DND-41 (cell line): Measurements from ENCODE around the gene PRTFDC1.
A peak's percentile ranks its signal among the peaks of the same experiment; 100 is the strongest.

Source experiments
- ATAC-seq: fragments of 200-7000 bp; cut with Tn5 transposase; 3 replicates; pipeline ENCODE4 v1.9.1; 2021; ENCODE audit warnings: low read depth; ENCODE audit not compliant: insufficient read depth
- DNase-seq: peaks from one replicate; pipeline ENCODE4 v3.0.0-alpha.2; 2020
- H2AFZ ChIP-seq: 2 replicates; pipeline ENCODE4 v1.6.0; 2012; ENCODE audit warnings: low read depth, low read length
- H3K27ac ChIP-seq: 2 replicates; pipeline ENCODE4 v1.5.1; 2012; ENCODE audit warnings: low read length, inconsistent platforms
- H3K27me3 ChIP-seq: fragments of 200-600 bp; sonication (generic); 2 replicates; pipeline ENCODE4 v1.6.0; 2012; ENCODE audit warnings: low read length, mild to moderate bottlenecking, inconsistent platforms; ENCODE audit not compliant: insufficient read depth, poor library complexity
- H3K36me3 ChIP-seq: 2 replicates; pipeline ENCODE4 v1.5.1; 2012; ENCODE audit warnings: low read length, inconsistent platforms; ENCODE audit not compliant: insufficient read depth
- H3K4me1 ChIP-seq: 2 replicates; pipeline ENCODE4 v1.5.1; 2012; ENCODE audit warnings: mild to moderate bottlenecking, low read length; ENCODE audit not compliant: insufficient read depth
- H3K4me2 ChIP-seq: 2 replicates; pipeline ENCODE4 v1.6.0; 2012; ENCODE audit warnings: mild to moderate bottlenecking, moderate library complexity, low read length, inconsistent platforms; ENCODE audit not compliant: insufficient read depth
- H3K4me3 ChIP-seq, 2 experiments: fragments of 200-600 bp in 1 of 2; shearing (Covaris generic) in 1 of 2; 2 replicates each; pipeline ENCODE4 v1.5.1; 2012 to 2016; ENCODE audit warnings: inconsistent platforms in 2 of 2, low read length in 2 of 2, mild to moderate bottlenecking in 2 of 2, low read depth in 1 of 2, moderate library complexity in 1 of 2
- H3K79me2 ChIP-seq: 2 replicates; pipeline ENCODE4 v1.6.0; 2012; ENCODE audit warnings: low read length, inconsistent platforms; ENCODE audit not compliant: insufficient read depth
- H3K9ac ChIP-seq: 2 replicates; pipeline ENCODE4 v1.6.0; 2012; ENCODE audit warnings: low read depth, mild to moderate bottlenecking, inconsistent platforms, low read length, moderate library complexity
- H3K9me3 ChIP-seq: 2 replicates; pipeline ENCODE4 v1.5.1; 2012; ENCODE audit warnings: low read length, moderate library complexity, mild to moderate bottlenecking, inconsistent platforms; ENCODE audit not compliant: insufficient read depth, severe bottlenecking
- H4K20me1 ChIP-seq: 2 replicates; pipeline ENCODE4 v1.6.0; 2012; ENCODE audit warnings: low read length; ENCODE audit not compliant: insufficient read depth
- EZH2 ChIP-seq: IDR thresholded peaks from 3 replicates; pipeline ENCODE4 v1.6.1; 2012; ENCODE audit warnings: borderline replicate concordance, low read depth, mild to moderate bottlenecking, moderate library complexity, low read length, inconsistent platforms; ENCODE audit not compliant: severe bottlenecking
- TF ChIP-seq, protein P1 (sequence below): IDR thresholded peaks from 2 replicates; pipeline ENCODE4 v1.5.1; 2012; ENCODE audit warnings: borderline replicate concordance, low read length, moderate library complexity, mild to moderate bottlenecking; ENCODE audit not compliant: poor library complexity, severe bottlenecking; ENCODE audit errors: extremely low read depth

PRTFDC1 gene

DNA sequence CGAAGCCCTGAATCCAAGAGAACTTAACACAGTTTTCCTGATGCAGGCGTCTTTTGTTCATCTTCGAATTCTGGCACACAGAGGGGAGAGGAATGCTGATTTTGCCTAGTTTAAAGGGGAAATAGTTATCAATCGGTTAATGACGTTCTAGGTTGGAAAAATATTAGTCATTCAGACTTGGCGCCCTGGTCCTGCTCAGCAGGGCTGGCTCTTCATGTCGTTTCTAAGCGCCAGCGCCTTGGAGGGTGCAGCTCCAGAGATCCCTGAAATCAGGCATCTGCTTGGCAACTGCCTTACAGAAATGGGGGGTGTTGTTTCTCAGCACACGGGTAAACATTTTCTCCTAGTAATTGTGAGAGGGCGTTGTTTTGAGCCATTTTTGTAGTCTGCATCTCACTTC, 1.3 kb upstream of the PRTFDC1 start:
- Histone ChIP-seq H3K79me2 (no peaks in the 10 kb centered on the region), H3K9me3 (no peaks in the 10 kb centered on the region), H3K36me3 (no peaks in the 10 kb centered on the region), H3K4me2 (no peak overlapping the region), H3K27me3 (no peaks in the 10 kb centered on the region), H3K9ac (no peak overlapping the region), H3K4me1 (peaks cover 26% of the 10 kb centered on the region), H2AFZ (peak overlapping the region; percentile 84), H3K4me3 (no peak overlapping the region), H3K27ac (no peak overlapping the region), H4K20me1 (no peaks in the 10 kb centered on the region)
- DNase-seq (no peak), ATAC-seq (no peak)
- TF ChIP-seq, protein P1, sequence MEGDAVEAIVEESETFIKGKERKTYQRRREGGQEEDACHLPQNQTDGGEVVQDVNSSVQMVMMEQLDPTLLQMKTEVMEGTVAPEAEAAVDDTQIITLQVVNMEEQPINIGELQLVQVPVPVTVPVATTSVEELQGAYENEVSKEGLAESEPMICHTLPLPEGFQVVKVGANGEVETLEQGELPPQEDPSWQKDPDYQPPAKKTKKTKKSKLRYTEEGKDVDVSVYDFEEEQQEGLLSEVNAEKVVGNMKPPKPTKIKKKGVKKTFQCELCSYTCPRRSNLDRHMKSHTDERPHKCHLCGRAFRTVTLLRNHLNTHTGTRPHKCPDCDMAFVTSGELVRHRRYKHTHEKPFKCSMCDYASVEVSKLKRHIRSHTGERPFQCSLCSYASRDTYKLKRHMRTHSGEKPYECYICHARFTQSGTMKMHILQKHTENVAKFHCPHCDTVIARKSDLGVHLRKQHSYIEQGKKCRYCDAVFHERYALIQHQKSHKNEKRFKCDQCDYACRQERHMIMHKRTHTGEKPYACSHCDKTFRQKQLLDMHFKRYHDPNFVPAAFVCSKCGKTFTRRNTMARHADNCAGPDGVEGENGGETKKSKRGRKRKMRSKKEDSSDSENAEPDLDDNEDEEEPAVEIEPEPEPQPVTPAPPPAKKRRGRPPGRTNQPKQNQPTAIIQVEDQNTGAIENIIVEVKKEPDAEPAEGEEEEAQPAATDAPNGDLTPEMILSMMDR: no peak
- no peak for TF ChIP-seq EZH2

DNA sequence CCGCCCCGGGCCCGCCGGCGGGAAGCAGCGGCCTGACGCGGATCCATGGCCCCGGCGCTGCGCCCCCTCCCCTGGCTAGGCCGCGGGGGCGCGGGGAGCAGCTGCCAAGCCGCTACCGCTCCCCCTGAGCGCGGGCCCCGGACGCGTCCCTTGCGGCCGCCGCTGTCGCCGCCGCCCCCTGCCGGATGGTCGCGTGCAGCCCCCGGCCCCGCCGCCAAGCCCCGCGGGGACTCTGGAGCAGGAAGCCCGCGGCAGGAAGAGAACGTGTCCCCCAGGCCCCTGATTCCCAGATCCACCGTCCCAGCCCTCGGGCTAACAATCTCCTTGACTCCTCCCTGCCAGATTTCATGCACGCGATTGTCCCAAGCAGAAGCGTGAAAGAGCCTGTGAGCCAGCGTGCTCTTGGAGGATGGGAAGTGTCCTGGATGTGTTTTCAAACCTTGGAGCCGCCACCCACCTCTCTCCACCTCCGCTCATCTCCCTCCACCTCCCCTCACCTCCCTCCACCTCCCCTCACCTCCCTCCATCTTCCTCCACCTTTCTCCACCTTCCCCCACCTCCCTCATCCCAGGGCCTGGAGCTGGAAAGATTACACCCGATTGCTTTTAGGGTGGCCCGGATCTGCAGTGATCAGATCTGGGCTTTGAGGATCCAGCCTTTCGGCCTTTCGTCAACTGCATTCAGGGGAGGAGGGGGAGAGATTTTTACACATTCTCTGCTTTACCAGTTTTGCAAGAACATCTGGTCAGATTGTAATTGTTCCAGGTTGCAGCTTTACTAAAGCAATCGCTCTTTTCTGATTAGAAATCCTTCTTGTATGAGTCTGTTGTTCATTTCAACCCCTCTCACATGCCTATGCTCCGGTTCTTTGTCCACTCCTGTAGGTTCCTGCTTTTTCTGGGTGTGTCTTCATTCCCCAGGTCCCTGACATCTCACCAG, 570 bp upstream of the PRTFDC1 start:
- no peaks in the 10 kb centered on the region for H3K9me3 ChIP-seq
- peak overlapping the region; percentile 2 to 65; a peak in 3 of 4 replicates for H3K4me3 ChIP-seq
- peak overlapping the region; percentile 76 for H3K27ac ChIP-seq
- H4K20me1 ChIP-seq: no peaks in the 10 kb centered on the region
- peak overlapping the region; percentile 72 for H3K9ac ChIP-seq
- TF ChIP-seq, protein P1: peak; percentile 70
- no peak for TF ChIP-seq EZH2
- DNase-seq (peak; percentile 70), ATAC-seq (peak; percentile 85)
- H3K79me2 ChIP-seq: no peaks in the 10 kb centered on the region
- H3K4me1 ChIP-seq: peaks cover 26% of the 10 kb centered on the region
- peak overlapping the region; percentile 84 for H2AFZ ChIP-seq
- H3K27me3 ChIP-seq: no peaks in the 10 kb centered on the region
- H3K4me2 ChIP-seq: peak overlapping the region; percentile 86
- no peaks in the 10 kb centered on the region for H3K36me3 ChIP-seq

DNA sequence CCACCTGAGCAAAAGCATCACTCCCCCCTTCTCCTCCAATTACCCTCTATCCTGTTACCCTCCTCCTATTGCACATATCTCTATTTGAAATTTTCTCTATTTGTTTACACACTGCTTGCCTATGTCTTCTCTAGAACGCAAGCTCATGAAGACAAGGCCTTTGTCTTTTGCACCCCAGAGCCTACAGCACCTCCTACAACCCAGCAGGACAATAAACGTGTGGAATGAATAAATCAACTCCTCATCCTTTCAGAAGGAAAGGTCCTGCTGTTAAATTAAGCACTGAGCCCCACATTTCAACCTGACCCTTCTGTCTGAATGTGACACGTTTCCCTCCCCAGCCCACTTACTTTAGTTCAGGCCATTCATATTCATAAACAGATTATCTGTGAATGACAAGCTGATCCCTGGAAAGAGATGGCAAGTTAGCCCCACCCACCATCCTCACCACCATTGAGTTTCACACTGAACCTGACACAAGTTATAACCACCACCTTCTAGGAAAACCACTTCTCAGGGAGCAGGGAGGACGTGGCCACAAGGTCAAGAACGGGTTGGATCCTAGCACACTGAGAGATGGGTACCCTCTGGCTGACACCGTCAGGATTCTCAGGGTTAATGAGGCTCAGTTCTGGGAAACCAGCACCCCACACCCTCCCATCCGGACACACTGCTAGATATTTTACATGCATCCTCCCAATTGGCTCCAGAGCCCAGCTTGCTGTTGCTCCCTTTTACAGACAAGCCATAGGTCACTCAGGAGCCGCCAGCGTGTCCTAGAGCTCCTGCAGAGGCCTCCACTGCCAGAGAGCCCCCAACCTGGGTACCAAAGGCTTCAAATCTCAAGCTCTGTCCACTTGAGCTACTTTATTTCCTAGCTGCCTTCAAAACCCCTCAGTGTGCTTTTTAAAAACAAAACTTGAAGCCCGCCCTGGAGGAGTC, 934 bp downstream of the PRTFDC1 start:
- Histone ChIP-seq H3K9me3 (no peaks in the 10 kb centered on the region), H3K27me3 (no peaks in the 10 kb centered on the region), H3K79me2 (no peaks in the 10 kb centered on the region), H3K36me3 (no peaks in the 10 kb centered on the region), H3K9ac (peak overlapping the region; percentile 72), H2AFZ (peak overlapping the region; percentile 84), H4K20me1 (no peaks in the 10 kb centered on the region), H3K4me3 (peak overlapping the region; percentile 8 to 65; a peak in 3 of 4 replicates), H3K4me1 (peaks cover 26% of the 10 kb centered on the region), H3K4me2 (peak overlapping the region; percentile 86), H3K27ac (peak overlapping the region; percentile 76)
- peak; percentile 30 for DNase-seq
- ATAC-seq: peak; percentile 15
- TF ChIP-seq, protein P1: no peak
- TF ChIP-seq EZH2: no peak
